ENCODE measurements around the gene MGA.

Gene MGA

DNA sequence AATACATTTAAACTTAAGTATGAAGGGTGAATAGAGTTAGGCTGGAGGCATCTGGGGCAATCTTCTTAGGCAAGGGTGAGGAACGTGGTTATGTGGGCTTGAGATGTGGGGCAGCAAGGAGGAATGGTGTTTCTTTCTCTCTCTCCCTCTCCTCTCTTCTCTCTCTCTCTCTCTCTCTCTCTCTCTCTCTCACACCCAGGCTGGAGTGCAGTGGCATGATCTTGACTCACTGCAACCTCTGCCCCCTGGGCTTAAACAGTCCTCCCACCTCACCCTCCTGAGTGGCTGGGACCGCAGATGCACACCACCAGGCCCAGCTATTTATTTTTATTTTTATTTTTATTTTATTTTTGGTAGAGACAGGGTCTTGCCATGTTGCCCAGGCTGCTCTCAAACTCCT lies 4.0 kb upstream of the MGA start:
- DNase-seq (ENCODE audit: low read depth in 2 of 3, low spot score in 1 of 3): no peak

DNA sequence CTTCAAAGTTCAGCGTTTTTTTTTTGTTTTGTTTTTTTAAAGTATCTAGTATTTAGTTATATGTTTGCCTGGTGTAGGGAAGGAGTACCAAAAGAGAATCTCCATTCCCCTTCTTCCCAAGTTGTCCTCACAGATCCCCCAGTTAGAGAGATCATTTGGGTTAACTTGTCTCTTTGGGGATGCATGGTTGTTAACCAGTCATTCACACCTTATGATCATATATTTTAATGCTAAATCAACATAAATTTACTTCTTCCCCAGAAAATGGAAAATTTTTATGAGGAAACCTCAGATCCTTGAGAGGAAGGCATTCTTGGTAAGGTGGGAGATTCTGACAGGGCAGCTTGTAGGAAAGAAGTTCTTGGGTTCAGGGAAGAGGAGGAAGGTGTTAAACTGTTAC lies 1.5 kb upstream of the MGA start:
- DNase-seq (ENCODE audit: low read depth in 2 of 3, low spot score in 1 of 3): no peak

DNA sequence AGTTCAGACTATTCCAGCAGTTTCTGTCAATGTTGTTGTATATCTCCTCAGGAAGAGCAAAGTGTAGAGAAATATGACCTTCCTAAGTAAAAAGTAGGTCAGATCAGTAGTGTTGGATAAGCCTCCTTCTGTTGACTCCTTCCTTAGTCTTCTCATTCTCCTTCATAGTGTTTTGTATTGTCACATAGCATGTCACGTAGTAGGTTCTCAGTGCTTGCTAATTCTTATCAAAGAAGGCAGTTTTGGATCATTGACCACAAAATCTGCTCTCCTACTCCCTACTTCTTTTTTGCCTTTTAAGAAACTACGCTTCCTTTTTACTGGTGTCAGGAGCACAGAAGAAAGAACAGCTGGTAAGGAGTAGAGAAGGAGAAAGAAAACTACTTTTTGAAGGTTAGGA lies 1.0 kb upstream of the MGA start:
- no peak for DNase-seq (ENCODE audit: low read depth in 2 of 3, low spot score in 1 of 3)

DNA sequence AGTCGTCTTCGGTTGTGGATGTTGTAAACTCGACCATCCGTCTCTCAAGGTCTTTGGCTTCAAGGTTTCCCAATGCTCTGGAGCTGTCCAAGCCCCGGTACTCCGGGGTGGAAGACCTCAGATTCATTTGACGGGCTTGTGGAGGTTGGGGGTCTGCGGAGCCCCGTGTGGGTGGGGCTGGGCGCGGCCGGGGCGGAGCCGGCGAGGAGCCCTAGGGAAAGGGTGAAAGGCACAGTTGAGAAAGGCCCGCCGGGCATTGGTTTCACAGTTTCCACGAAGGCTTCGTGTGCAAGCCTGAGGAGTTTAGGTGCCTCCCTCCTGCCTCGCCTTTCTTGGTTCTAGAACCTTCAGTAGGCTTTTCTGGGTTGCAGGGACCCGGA lies 360 bp upstream of the MGA start:
- peak in 1 of 3 donors; percentile 1 for DNase-seq (ENCODE audit: low read depth in 2 of 3, low spot score in 1 of 3)

DNA sequence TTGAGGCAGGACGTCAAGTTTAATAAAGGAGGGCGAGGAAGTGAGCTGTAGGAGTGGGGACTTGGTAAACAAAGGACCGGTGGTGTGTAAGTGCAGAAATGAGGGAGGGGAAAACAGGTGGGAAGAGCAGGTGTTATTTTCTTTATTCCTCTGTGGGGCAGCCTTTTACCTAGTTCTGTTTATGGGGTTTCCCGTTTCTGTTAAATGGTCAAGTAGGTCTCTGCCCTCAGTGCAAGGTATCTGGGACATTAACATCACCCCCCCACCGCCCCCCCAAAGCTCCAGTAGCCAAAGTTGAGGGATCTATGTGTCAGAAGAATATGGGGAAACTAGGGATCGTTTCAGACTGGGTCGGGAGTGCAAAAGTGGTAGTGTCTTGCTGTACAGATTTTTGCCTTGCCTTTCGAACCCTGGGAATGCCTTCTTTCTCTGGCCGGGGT lies 893 bp downstream of the MGA start:
- DNase-seq (ENCODE audit: low read depth in 2 of 3, low spot score in 1 of 3): no peak

DNA sequence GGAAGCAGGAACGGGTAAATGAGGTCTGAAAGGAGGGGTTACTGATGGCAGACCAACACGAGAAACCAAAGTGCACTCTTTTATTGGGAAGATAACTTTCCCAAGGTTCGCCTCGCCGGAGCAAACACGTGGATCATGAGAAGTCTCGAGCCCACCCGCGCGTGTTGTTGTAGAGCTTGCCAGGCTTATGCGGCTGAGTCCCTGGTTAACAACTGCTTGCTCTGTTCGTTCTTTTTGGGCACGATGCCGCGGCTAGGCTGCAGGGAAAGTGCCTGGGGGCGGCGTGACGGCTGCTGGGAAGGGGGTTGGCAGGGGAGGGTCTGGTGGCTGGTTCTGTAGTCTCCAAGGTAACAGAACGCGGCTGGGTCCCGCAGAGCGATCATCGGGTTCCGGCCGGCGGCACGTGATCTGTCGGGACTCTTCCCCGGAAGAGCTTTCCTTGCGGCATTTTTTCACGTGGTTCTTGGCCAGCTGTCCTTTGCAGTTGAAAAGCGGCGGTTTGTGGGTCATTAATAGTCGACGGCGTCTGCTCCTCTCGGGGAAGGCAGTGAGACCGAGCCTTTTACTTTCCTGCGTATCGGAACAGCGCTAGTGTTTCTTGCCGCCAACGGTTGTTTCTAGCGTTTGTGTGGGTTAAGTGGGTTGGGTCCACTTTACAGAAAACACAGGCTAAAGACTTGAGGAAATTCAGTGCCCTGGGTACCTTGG lies 1.5 kb downstream of the MGA start:
- DNase-seq (ENCODE audit: low read depth in 2 of 3, low spot score in 1 of 3): peak; percentile 44 to 69 (median 50)

DNA sequence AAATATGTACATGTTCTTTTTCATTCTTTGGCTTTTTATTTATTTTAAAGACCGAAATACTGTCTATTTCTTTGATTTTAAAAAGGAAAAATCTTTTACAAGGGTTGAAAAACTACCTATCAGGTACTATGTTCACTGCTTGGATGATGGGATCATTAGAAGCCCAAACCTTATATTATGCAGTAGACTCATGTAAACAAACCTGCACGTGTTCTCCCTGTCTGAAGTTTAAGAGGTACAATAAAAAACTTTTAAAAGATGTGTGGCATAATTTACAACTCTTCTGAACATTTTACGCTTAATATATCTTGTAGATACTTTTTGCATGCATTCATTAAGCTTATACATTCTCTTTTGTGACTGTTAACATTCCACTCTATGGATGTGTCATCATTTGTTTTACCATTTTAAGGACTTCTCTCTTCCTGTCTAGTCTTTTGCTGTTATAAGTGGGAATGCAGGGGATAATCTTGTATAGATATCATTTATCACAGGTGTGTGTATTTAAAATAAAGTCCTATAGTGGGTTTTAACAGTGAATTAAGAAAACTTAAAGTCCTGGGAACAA lies 6.2 kb downstream of the MGA start:
- no peak for DNase-seq (ENCODE audit: low read depth in 2 of 3, low spot score in 1 of 3)

DNA sequence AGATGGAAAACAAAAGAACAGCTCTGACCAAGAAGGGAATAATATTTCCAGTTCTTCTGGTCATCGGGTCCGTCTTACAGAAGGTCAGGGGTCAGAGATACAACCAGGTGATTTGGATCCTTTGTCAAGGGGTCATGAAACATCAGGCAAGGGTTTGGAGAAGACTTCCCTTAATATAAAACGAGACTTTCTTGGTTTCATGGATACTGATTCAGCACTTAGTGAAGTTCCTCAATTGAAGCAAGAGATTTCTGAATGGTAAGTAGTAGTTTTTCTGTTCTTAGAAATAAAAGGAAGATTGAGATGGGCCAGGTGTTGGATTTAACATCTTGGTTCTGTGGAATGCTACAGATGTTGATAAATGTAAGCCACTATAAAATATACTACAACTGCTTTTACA lies 9.5 kb downstream of the MGA start:
- no peak for DNase-seq (ENCODE audit: low read depth in 2 of 3, low spot score in 1 of 3)

DNA sequence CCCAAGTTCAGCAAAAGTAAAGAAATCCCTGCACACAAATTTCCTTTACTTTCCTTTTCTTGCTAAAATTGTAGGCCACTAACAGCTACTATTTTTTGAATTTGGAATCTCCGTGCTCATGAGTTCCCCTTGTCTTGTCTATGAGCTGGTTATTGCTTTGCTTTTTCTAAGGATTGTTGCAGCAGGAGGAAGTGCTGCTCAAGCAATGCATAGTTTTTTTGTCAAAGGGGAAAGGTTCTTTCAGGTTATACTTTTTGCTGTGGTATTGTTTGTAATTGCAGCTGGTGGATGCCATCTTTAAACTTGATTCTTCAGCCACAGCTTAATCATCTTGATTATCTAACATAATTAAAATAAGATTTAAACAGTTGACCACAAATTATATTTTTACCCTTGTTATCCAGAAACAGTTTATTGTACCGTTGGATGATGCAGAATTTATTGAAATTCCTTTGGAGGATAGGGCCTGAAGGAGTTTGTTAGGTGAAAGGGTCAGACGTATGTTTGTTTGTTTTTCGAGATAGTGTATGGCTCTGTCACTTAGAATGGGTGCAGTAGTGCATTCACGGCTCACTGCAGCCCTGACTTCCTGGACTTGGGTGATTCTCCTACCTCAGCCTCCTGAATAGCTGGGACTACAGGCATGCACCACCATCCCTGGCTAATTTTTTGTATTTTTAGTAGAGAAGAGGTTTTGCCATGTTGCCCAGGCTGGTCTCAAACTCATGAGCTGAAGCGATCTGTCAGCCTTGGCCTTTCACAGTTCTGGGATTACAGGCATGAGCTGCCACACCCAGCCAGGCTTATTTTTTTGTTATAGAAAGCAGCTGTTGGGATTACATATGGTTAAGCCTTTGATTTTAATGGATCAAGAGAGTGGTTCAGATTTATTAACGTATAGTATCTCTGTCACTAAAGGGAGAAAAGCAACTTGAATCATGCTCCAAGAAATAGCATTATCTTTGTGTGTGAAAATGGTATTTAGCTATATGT lies 11.7 kb downstream of the MGA start:
- DNase-seq (ENCODE audit: low read depth in 2 of 3, low spot score in 1 of 3): no peak

DNA sequence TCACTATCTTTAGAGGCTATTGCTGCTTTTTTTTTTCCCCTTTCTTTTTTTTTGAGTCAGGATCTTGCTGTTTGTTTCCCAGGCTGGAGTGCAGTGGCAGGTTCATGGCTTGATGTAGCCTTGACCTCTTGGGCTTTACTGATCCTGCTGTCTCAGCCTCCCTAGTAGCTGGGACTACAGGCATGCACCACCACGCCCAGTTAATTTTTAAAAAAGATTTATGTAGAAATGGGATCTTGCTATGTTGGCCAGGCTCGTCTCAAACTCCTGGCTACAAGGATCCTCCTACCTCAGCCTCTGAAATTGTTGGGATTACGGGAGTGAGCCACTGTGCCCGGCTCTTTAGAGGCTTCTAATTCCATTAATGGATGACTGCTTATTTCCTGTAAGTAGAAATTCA lies 15.1 kb downstream of the MGA start:
- DNase-seq (ENCODE audit: low read depth in 2 of 3, low spot score in 1 of 3): no peak

DNA sequence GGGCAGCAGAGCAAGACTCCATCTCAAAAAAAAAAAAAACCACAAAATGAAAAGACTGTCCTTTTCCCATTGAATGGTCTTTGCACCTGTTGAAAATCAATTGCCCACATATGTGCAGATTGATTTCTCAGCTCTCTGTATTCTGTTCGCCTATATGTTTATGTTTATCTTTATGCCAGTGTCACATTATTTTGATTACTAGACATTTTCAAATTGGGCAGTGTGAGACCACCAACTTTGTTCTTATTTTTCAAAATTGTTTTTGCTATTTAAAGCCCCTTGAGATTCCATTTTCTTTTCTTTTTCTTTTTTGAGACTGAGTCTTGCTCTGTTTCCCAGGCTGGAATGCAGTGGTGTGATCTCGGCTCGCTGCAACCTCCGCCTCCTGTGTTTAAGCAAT lies 18.5 kb downstream of the MGA start:
- DNase-seq (ENCODE audit: low read depth in 2 of 3, low spot score in 1 of 3): no peak

DNA sequence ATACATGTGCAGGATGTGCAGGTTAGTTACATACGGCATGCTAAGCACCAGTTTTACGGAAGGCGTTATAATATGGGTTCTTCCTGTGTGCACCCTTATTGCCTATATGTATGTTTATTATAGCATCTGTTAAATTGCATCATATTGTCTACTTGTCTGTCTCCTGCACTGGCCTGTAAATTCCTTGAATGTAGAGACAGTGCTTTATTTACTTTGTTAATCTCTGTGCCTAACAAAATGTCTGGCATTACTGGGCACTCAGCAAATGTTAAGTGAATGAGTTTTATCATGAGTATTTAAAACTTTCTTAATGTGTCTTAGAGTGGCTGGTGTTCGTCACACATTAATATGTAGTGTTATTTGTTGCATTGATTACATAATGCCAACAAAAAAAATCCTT lies 23.8 kb downstream of the MGA start:
- DNase-seq (ENCODE audit: low read depth in 2 of 3, low spot score in 1 of 3): no peak

DNA sequence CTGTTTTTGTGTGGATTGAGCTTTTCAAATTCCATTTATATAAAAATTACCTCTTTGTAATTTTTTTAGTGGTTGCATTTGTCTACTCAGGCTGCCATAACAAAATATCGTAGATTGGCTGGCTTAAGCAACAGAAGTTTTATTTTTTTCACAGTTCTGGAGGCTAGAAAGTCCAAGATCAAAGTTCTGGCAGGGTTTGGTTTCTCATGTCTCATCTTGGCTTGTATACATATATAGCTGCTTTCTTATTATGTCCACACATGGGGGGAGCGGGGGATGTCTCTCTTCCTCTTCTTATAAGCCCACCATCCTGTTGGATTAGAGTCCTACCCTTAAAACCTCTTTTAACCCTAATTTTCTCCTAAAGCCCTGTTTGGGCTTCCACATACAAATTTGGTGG lies 28.5 kb downstream of the MGA start:
- no peak for DNase-seq (ENCODE audit: low read depth in 2 of 3, low spot score in 1 of 3)

DNA sequence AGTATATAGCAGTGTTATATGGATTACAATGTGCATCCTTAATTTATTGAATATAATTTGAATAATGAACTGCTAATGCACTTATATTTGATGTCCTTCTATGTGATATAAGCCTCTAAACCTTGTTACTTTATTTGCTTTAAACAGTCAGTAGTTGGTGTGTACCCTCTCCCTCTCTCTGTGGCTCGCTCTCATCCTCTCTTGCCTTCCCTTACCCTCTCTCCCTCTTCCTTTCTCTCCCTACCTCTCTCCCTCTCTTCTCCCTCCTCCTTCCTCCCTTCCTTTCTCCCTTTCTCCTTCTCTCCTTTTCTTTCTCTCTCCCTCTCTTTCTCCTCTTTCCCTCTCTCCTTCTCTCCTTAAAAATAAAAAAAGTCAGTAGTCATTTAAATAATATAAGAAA lies 28.9 kb downstream of the MGA start:
- no peak for DNase-seq (ENCODE audit: low read depth in 2 of 3, low spot score in 1 of 3)

DNA sequence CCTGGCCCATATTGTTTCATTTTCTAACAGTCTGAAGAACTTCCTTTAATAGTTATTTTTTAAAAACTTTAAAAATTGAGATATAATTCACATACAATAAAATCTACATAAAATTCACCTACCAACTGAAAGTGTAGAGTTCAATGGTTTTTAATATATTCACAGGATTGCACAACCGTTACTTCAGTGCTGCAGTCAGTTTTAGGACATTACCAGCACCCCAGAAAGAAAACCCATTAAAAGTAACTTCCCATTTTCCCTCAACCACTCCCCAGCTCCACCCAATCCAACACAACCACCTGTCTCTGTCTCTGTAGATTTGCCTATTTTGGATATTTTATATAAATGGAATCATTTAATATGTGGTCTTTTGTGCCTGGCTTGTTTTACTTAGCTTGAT lies 29.6 kb downstream of the MGA start:
- DNase-seq (ENCODE audit: low read depth in 2 of 3, low spot score in 1 of 3): no peak

DNA sequence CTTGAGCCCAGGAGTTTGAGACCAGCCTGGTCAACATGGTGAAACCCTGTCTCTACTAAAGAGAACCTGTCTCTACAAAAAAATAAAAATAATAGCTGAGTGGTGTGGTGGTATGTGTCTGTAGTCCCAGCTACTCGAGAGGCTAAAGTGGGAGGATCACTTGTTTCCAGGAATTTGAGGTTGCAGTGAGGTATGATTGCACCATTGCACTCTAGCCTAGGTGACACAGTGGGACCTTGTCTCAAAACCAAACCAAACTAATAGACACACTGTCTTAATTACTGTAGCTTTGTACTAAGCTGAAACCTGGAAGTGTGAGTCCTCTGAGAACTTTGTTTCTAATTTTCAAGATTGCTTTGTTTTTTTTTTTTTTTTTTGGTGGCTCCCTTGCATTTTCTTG lies 30.4 kb downstream of the MGA start:
- peak in 2 of 3 donors; percentile 0 to 15 for DNase-seq (ENCODE audit: low read depth in 2 of 3, low spot score in 1 of 3)

DNA sequence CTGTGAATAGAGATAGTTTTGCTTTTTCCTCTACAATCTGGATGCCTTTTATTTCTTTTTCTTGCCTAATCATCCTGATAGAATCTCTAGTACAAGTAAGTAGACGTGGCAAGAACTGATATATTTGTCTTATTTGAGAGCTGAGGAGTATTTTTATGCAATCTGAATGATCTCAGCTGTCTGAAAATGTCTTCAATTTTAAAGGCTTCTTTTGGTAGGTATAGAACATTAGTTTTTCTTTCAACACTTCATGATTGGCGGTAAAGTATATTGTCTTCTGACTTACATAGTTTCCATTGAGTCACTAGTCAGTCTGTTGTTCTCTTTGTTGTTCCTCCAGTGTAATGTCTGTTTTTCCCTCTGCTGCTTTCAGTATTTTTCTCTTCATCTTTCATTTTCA lies 31.3 kb downstream of the MGA start:
- DNase-seq (ENCODE audit: low read depth in 2 of 3, low spot score in 1 of 3): no peak

DNA sequence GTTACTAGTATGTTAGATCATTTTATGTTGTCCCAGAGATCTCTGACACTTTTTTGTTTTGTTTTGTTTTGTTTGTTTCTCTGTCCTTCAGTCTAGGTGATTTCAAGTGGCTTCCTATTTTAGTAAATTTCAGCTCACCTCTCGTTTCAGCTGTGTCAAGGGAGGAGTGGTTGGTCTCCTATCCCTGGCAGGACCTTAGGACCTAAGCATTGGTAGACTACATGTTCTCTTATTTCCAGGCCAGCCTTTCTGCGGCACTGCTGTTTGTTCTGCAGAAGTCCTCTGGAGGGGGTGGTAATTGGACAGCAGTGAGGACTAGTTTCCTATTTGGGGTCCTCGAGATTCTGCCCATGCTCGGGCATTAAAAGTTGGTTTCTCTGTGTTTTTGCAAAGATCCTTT lies 31.8 kb downstream of the MGA start:
- no peak for DNase-seq (ENCODE audit: low read depth in 2 of 3, low spot score in 1 of 3)

DNA sequence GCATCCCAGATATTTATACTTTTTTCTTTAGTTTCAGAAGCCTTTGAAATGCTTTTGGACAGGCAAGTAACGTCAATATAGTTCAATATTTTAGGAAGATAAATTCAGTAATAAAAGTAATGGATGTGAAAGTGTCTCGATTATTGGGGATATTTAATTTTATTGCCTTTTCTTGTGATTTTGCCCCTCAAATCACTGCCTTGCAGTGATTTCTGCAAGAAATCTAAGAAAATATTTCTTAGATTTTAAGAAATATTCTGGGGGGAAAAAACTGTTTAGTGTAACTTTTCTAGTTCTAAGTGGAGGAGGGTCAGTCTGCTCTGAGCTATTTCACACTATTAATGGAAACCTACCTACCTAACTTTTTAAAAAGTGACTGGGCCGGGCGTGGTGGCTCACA lies 33.6 kb downstream of the MGA start:
- DNase-seq (ENCODE audit: low read depth in 2 of 3, low spot score in 1 of 3): no peak

DNA sequence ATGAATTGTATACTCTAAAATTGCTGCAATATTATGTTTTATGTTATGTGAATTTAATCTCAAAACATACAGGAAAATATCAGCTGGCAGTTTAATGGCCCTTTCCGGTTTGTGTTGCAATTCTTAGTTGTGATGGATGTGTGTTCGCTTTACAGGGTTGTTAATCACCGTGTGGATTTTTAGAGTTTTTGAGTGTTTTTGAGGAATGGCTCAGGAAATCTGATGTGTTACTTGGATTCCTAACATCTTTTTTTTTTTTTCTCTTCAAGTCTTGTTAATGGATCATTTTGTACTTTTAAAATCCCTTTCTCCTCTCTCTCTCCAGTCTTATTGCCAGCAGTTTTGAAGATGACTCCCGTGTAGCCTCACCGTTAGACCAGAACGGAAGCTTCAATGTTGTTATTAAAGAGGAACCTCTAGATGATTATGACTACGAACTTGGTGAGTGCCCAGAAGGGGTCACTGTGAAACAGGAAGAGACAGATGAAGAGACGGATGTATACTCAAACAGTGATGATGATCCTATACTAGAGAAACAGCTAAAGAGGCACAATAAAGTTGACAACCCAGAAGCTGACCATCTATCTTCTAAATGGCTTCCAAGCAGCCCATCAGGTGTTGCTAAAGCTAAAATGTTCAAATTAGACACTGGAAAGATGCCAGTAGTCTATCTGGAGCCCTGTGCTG lies 35.7 kb downstream of the MGA start:
- peak; percentile 5 to 32 (median 5) for DNase-seq (ENCODE audit: low read depth in 2 of 3, low spot score in 1 of 3)

DNA sequence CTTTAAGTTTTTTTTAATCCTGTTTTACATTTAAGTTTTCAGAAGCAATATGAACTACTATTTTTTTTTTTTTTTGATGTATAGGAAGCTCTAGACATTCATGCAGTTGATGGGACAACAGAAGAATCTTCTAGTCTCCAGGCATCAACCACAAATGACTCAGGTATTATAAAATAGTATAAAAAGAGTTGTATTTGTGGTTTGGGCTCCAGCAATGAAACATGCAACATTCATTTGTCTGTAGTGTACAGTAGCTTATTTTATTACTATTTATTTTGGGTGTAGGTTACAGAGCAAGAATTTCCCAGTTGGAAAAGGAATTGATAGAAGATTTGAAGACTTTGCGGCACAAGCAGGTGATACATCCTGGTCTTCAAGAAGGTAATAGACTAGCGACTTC lies 38.6 kb downstream of the MGA start:
- DNase-seq (ENCODE audit: low read depth in 2 of 3, low spot score in 1 of 3): no peak

DNA sequence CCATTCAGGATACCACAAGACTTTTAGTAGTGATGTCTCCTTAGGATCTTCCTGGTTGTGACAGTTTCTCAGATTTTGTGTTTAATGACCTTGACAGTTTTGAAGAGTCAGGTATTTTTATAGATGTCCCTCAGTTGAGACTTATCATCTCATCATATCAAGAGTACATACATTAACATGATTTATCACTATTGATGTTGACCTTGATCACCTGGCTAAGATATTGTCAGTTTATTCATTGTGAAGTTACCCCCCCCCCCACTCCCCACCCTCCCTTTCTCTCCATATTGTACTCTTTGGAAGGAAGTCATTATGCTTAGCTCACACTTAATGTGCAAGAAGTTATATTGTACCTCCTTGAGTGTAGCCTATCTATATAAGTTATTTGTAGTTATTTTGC lies 42.9 kb downstream of the MGA start:
- DNase-seq (ENCODE audit: low read depth in 2 of 3, low spot score in 1 of 3): no peak
